ENCODE data around the gene CCDC142.

DNA sequence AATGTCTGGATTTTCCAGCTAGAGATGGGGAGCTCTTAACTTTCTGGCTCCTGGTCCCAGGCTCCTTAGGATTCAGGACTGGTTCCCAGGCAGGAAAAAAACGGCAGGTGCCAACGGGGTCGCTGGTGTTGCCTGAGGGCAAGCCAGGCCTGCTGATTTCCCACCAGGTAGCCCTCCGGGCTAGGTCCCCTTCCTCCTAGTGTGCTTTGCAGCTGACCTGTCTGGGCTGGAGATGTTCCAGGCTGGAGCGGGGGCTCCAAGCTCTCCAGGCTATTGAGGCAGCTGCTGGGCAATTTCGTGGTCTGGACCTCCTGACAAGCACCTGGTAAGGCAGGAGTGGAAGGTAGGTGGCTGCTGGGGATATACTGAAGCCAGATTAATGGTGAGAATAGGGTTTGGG is 8.3 kb downstream of the CCDC142 start:
- TF ChIP-seq, protein P1, sequence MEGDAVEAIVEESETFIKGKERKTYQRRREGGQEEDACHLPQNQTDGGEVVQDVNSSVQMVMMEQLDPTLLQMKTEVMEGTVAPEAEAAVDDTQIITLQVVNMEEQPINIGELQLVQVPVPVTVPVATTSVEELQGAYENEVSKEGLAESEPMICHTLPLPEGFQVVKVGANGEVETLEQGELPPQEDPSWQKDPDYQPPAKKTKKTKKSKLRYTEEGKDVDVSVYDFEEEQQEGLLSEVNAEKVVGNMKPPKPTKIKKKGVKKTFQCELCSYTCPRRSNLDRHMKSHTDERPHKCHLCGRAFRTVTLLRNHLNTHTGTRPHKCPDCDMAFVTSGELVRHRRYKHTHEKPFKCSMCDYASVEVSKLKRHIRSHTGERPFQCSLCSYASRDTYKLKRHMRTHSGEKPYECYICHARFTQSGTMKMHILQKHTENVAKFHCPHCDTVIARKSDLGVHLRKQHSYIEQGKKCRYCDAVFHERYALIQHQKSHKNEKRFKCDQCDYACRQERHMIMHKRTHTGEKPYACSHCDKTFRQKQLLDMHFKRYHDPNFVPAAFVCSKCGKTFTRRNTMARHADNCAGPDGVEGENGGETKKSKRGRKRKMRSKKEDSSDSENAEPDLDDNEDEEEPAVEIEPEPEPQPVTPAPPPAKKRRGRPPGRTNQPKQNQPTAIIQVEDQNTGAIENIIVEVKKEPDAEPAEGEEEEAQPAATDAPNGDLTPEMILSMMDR (IDR thresholded peaks at IDR 0.05), result no peak
- TF ChIP-seq POLR2A (IDR thresholded peaks at IDR 0.05) (no peak), EP300 (IDR thresholded peaks at IDR 0.05) (no peak)
